WTC11 (cell line): ENCODE measurements around the gene ZNF292. TPM values are rescaled to one million over a fixed set of nuclear protein-coding genes. Genes with fewer than 3 reads are reported as not detected.

Experiments used
- ATAC-seq: fragments of 200-7000 bp; cut with Tn5 transposase; 2 replicates; pipeline ENCODE4 v1.10.0; 2021; ENCODE audit warnings: mild to moderate bottlenecking, moderate library complexity
- CTCF ChIA-PET: fragments of 300-600 bp; sonication (Branson Sonifier 250); formaldehyde crosslinking; loops from one replicate; lab custom pipeline; 2021; ENCODE audit warnings: antibody characterized with exemption; lab: Charles Lee
- POLR2A ChIA-PET: fragments of 350-600 bp; sonication (Branson Sonifier 250); formaldehyde crosslinking; loops from one replicate; lab custom pipeline; 2021; ENCODE audit warnings: antibody characterized with exemption; lab: Charles Lee
- DNase-seq: peaks from one replicate; pipeline ENCODE4 v3.0.0; 2021; ENCODE audit warnings: low spot score
- H3K27ac Mint-ChIP-seq: 2 replicates; pipeline ENCODE4 v1.8.0; 2021; ENCODE audit warnings: mixed read lengths
- H3K27me3 Mint-ChIP-seq: 2 replicates; pipeline ENCODE4 v1.8.0; 2021; ENCODE audit warnings: low read depth, mild to moderate bottlenecking, moderate library complexity, mixed read lengths
- H3K36me3 Mint-ChIP-seq: 2 replicates; pipeline ENCODE4 v1.8.0; 2021; ENCODE audit warnings: mixed read lengths
- H3K4me1 Mint-ChIP-seq: 2 replicates; pipeline ENCODE4 v1.8.0; 2022; ENCODE audit warnings: mixed read lengths
- H3K4me3 Mint-ChIP-seq: 2 replicates; pipeline ENCODE4 v1.8.0; 2021; ENCODE audit warnings: mild to moderate bottlenecking, moderate library complexity, mixed read lengths
- H3K9me3 Mint-ChIP-seq: 2 replicates; pipeline ENCODE4 v1.8.0; 2021; ENCODE audit warnings: mixed read lengths
- CREM ChIP-seq: sonication (generic); formaldehyde crosslinking; IDR thresholded peaks from 2 replicates; pipeline ENCODE4 v1.8.1; 2022; ENCODE audit warnings: mild to moderate bottlenecking, missing genetic modification reagents, moderate library complexity
- ETV6 ChIP-seq: sonication (generic); formaldehyde crosslinking; IDR thresholded peaks from 2 replicates; pipeline ENCODE4 v1.8.1; 2022; ENCODE audit warnings: mild to moderate bottlenecking, missing genetic modification reagents
- FOXJ3 ChIP-seq: sonication (generic); formaldehyde crosslinking; IDR thresholded peaks from 2 replicates; pipeline ENCODE4 v1.9.0; 2021; ENCODE audit warnings: missing genetic modification reagents, mild to moderate bottlenecking, borderline replicate concordance
- FOXP1 ChIP-seq: sonication (generic); formaldehyde crosslinking; IDR thresholded peaks from 2 replicates; pipeline ENCODE4 v1.8.0; 2022; ENCODE audit warnings: missing genetic modification reagents, mild to moderate bottlenecking, moderate library complexity, borderline replicate concordance
- GABPB1 ChIP-seq: sonication (generic); formaldehyde crosslinking; IDR thresholded peaks from 2 replicates; pipeline ENCODE4 v1.8.1; 2023; ENCODE audit warnings: mild to moderate bottlenecking, missing genetic modification reagents
- JUN ChIP-seq: sonication (generic); formaldehyde crosslinking; IDR thresholded peaks from 2 replicates; pipeline ENCODE4 v1.8.0; 2023; ENCODE audit warnings: mild to moderate bottlenecking, missing genetic modification reagents
- NFE2L1 ChIP-seq: sonication (generic); formaldehyde crosslinking; IDR thresholded peaks from 2 replicates; pipeline ENCODE4 v1.8.1; 2023; ENCODE audit warnings: missing genetic modification reagents
- NR1H2 ChIP-seq: sonication (generic); formaldehyde crosslinking; IDR thresholded peaks from 2 replicates; pipeline ENCODE4 v1.9.0; 2021; ENCODE audit warnings: mild to moderate bottlenecking, moderate library complexity, missing genetic modification reagents
- PRRX2 ChIP-seq: fragments of 250-450 bp; sonication (Bioruptor Pico); IDR thresholded peaks from 2 replicates; pipeline ENCODE4 v1.8.0; 2021; ENCODE audit warnings: mild to moderate bottlenecking
- SOX15 ChIP-seq: fragments of 250-450 bp; sonication (Bioruptor Pico); IDR thresholded peaks from 2 replicates; pipeline ENCODE4 v1.9.0; 2021; ENCODE audit warnings: mild to moderate bottlenecking
- TEAD4 ChIP-seq: sonication (generic); formaldehyde crosslinking; IDR thresholded peaks from 2 replicates; pipeline ENCODE4 v1.8.0; 2022; ENCODE audit warnings: mild to moderate bottlenecking, missing genetic modification reagents
- ZNF138 ChIP-seq: sonication (generic); formaldehyde crosslinking; conservative IDR thresholded peaks from 2 replicates; pipeline ENCODE4 v1.8.1; 2022; ENCODE audit warnings: mild to moderate bottlenecking, moderate library complexity, missing genetic modification reagents
- ZNF232 ChIP-seq: sonication (generic); formaldehyde crosslinking; IDR thresholded peaks from 2 replicates; pipeline ENCODE4 v1.8.0; 2022; ENCODE audit warnings: mild to moderate bottlenecking, missing genetic modification reagents
- ZNF423 ChIP-seq: fragments of 250-450 bp; sonication (Bioruptor Pico); IDR thresholded peaks from 2 replicates; pipeline ENCODE4 v2.1.2; 2022; ENCODE audit warnings: mild to moderate bottlenecking, moderate library complexity
- total RNA-seq: library from RNA; stranded (reverse); gene quantifications from 3 replicates; pipeline ENCODE4 v1.2.3, GENCODE V29; 2021
- TF ChIP-seq, protein P1 (sequence below): sonication (generic); formaldehyde crosslinking; IDR thresholded peaks from 2 replicates; pipeline ENCODE4 v1.8.0; 2022; ENCODE audit warnings: mild to moderate bottlenecking, missing genetic modification reagents
- TF ChIP-seq, protein P2 (sequence below): sonication (generic); formaldehyde crosslinking; IDR thresholded peaks from 2 replicates; pipeline ENCODE4 v1.8.1; 2022; ENCODE audit warnings: low read depth, mild to moderate bottlenecking, moderate library complexity, missing genetic modification reagents, borderline replicate concordance
- TF ChIP-seq, protein P3 (sequence below): fragments of 250-450 bp; sonication (Bioruptor Pico); IDR thresholded peaks from 2 replicates; pipeline ENCODE4 v1.8.0; 2021; ENCODE audit warnings: mild to moderate bottlenecking
- TF ChIP-seq, protein P4 (sequence below): sonication (generic); formaldehyde crosslinking; IDR thresholded peaks from 2 replicates; pipeline ENCODE4 v1.8.0; 2022; ENCODE audit warnings: missing genetic modification reagents
- TF ChIP-seq, protein P5 (sequence below): fragments of 250-450 bp; sonication (Bioruptor Pico); IDR thresholded peaks from 2 replicates; pipeline ENCODE4 v1.9.0; 2021; ENCODE audit warnings: moderate library complexity, mild to moderate bottlenecking, inconsistent platforms, borderline replicate concordance
- TF ChIP-seq, protein P6 (sequence below): fragments of 250-450 bp; sonication (Bioruptor Pico); IDR thresholded peaks from 2 replicates; pipeline ENCODE4 v1.9.0; 2021; ENCODE audit warnings: mild to moderate bottlenecking, borderline replicate concordance

ZNF292 gene
- total RNA-seq, 1 experiment from 2014 or later, result 42.1 TPM

DNA sequence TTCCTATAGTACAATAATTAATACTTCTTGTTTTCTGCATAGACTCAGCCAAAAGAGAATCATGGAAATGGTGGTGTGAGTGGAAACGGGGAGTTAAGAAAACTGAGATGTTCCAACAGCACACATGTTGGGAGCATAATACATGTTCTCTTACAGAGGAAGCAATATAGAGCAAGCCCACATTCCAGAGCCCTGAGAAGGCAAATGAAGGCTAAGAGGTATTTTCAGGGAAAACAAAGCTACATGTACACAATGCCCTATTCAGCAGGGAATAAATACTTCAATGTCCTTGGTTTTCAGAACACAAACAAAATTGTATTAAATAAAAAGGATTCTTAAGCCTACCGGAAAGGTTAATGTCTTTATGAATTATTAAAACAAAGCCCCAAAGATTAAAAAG is 131.9 kb downstream of the ZNF292 start (continued):
- TF ChIP-seq, protein P1, sequence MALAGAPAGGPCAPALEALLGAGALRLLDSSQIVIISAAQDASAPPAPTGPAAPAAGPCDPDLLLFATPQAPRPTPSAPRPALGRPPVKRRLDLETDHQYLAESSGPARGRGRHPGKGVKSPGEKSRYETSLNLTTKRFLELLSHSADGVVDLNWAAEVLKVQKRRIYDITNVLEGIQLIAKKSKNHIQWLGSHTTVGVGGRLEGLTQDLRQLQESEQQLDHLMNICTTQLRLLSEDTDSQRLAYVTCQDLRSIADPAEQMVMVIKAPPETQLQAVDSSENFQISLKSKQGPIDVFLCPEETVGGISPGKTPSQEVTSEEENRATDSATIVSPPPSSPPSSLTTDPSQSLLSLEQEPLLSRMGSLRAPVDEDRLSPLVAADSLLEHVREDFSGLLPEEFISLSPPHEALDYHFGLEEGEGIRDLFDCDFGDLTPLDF (CRISPR knock-in tag), result no peak

DNA sequence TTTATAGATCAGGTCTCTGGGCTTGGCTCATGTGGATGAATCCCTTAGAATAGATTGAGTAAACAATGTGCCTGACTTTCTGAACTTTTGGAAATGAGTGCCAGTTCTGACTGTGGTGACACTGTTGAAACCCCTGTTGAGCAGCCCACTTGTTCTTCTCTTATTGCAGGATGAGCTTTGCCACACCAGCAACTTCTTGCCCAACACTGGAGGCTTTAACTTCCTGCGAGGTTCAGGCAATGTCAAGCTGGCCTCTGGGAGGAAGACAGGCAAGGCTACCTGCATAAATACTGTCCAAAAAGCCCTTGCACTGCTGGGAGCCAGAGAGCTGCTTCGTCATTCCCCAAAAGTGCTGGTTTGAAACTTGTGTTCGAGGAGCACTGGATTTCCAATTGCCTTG is 134.2 kb downstream of the ZNF292 start:
- H3K9me3 Mint-ChIP-seq, result no peaks in the 10 kb centered on the region
- H3K4me3 Mint-ChIP-seq, result no peak overlapping the region
- CTCF ChIA-PET, result no interaction called here
- ATAC-seq (no peak), DNase-seq (no peak)
- no peaks in the 10 kb centered on the region for H3K4me1 Mint-ChIP-seq
- TF ChIP-seq ZNF138 (CRISPR knock-in tag), result no peak
- TF ChIP-seq, protein P2, sequence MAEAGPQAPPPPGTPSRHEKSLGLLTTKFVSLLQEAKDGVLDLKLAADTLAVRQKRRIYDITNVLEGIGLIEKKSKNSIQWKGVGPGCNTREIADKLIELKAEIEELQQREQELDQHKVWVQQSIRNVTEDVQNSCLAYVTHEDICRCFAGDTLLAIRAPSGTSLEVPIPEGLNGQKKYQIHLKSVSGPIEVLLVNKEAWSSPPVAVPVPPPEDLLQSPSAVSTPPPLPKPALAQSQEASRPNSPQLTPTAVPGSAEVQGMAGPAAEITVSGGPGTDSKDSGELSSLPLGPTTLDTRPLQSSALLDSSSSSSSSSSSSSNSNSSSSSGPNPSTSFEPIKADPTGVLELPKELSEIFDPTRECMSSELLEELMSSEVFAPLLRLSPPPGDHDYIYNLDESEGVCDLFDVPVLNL (CRISPR knock-in tag), result no peak
- no peak for TF ChIP-seq ZNF232 (CRISPR knock-in tag)
- no peak for TF ChIP-seq CREM
- POLR2A ChIA-PET, result no interaction called here
- H3K27me3 Mint-ChIP-seq, result no peaks in the 10 kb centered on the region
- H3K27ac Mint-ChIP-seq, result no peak overlapping the region
- no peaks in the 10 kb centered on the region for H3K36me3 Mint-ChIP-seq

DNA sequence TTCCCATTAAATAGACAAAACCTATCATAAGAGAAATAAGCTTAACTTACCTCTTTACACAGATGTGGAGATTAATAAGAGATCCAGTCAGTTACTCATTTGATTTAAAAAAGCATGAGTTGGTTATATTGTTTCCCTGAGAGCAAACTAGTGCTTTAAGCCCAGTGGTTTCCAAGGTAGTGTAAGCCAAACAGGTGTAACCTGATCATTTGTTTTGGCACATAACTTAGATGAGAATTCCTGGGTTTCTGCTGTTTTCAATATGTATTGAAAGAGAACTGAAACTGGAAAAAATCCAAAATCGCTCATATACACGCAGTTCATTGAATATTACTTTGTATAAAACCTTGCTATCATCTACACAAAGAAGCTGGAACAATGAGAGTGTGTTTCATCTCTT is 136.5 kb downstream of the ZNF292 start:
- DNase-seq (no peak), ATAC-seq (no peak)
- ChIA-PET POLR2A (no interaction called here), CTCF (interaction anchor here (0.6 to 1.0 kb wide), 2 partner anchors 30 to 244 kb away, joined by 3 read pairs; no protein-coding TSS in a partner anchor)
- Mint-ChIP-seq H3K4me1 (no peaks in the 10 kb centered on the region), H3K36me3 (no peaks in the 10 kb centered on the region), H3K4me3 (no peak overlapping the region), H3K27ac (no peak overlapping the region), H3K27me3 (no peaks in the 10 kb centered on the region), H3K9me3 (no peaks in the 10 kb centered on the region)
- TF ChIP-seq JUN (CRISPR knock-in tag) (no peak), TEAD4 (CRISPR knock-in tag) (no peak), NR1H2 (CRISPR knock-in tag) (no peak), SOX15 (CRISPR knock-in tag) (no peak), ZNF232 (CRISPR knock-in tag) (no peak), FOXP1 (CRISPR knock-in tag) (no peak), ZNF423 (CRISPR knock-in tag) (no peak), PRRX2 (no peak), FOXJ3 (CRISPR knock-in tag) (no peak), GABPB1 (CRISPR knock-in tag) (no peak), NFE2L1 (no peak), ETV6 (CRISPR knock-in tag) (no peak)
- TF ChIP-seq, protein P3, sequence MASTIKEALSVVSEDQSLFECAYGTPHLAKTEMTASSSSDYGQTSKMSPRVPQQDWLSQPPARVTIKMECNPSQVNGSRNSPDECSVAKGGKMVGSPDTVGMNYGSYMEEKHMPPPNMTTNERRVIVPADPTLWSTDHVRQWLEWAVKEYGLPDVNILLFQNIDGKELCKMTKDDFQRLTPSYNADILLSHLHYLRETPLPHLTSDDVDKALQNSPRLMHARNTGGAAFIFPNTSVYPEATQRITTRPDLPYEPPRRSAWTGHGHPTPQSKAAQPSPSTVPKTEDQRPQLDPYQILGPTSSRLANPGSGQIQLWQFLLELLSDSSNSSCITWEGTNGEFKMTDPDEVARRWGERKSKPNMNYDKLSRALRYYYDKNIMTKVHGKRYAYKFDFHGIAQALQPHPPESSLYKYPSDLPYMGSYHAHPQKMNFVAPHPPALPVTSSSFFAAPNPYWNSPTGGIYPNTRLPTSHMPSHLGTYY (CRISPR knock-in tag), result no peak
- TF ChIP-seq, protein P4, sequence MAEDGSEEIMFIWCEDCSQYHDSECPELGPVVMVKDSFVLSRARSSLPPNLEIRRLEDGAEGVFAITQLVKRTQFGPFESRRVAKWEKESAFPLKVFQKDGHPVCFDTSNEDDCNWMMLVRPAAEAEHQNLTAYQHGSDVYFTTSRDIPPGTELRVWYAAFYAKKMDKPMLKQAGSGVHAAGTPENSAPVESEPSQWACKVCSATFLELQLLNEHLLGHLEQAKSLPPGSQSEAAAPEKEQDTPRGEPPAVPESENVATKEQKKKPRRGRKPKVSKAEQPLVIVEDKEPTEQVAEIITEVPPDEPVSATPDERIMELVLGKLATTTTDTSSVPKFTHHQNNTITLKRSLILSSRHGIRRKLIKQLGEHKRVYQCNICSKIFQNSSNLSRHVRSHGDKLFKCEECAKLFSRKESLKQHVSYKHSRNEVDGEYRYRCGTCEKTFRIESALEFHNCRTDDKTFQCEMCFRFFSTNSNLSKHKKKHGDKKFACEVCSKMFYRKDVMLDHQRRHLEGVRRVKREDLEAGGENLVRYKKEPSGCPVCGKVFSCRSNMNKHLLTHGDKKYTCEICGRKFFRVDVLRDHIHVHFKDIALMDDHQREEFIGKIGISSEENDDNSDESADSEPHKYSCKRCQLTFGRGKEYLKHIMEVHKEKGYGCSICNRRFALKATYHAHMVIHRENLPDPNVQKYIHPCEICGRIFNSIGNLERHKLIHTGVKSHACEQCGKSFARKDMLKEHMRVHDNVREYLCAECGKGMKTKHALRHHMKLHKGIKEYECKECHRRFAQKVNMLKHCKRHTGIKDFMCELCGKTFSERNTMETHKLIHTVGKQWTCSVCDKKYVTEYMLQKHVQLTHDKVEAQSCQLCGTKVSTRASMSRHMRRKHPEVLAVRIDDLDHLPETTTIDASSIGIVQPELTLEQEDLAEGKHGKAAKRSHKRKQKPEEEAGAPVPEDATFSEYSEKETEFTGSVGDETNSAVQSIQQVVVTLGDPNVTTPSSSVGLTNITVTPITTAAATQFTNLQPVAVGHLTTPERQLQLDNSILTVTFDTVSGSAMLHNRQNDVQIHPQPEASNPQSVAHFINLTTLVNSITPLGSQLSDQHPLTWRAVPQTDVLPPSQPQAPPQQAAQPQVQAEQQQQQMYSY (CRISPR knock-in tag), result no peak
- TF ChIP-seq, protein P5, sequence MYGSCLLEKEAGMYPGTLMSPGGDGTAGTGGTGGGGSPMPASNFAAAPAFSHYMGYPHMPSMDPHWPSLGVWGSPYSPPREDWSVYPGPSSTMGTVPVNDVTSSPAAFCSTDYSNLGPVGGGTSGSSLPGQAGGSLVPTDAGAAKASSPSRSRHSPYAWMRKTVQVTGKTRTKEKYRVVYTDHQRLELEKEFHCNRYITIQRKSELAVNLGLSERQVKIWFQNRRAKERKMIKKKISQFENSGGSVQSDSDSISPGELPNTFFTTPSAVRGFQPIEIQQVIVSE (CRISPR knock-in tag), result no peak
- TF ChIP-seq, protein P6, sequence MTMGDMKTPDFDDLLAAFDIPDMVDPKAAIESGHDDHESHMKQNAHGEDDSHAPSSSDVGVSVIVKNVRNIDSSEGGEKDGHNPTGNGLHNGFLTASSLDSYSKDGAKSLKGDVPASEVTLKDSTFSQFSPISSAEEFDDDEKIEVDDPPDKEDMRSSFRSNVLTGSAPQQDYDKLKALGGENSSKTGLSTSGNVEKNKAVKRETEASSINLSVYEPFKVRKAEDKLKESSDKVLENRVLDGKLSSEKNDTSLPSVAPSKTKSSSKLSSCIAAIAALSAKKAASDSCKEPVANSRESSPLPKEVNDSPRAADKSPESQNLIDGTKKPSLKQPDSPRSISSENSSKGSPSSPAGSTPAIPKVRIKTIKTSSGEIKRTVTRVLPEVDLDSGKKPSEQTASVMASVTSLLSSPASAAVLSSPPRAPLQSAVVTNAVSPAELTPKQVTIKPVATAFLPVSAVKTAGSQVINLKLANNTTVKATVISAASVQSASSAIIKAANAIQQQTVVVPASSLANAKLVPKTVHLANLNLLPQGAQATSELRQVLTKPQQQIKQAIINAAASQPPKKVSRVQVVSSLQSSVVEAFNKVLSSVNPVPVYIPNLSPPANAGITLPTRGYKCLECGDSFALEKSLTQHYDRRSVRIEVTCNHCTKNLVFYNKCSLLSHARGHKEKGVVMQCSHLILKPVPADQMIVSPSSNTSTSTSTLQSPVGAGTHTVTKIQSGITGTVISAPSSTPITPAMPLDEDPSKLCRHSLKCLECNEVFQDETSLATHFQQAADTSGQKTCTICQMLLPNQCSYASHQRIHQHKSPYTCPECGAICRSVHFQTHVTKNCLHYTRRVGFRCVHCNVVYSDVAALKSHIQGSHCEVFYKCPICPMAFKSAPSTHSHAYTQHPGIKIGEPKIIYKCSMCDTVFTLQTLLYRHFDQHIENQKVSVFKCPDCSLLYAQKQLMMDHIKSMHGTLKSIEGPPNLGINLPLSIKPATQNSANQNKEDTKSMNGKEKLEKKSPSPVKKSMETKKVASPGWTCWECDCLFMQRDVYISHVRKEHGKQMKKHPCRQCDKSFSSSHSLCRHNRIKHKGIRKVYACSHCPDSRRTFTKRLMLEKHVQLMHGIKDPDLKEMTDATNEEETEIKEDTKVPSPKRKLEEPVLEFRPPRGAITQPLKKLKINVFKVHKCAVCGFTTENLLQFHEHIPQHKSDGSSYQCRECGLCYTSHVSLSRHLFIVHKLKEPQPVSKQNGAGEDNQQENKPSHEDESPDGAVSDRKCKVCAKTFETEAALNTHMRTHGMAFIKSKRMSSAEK (CRISPR knock-in tag), result no peak
